HepG2 (cell line): ENCODE results near the gene MINAR2.

ENCODE experiments used
- BCLAF1 ChIP-seq: fragments of 450-650 bp; IDR thresholded peaks from 2 replicates; pipeline ENCODE4 v1.6.1; 2017; ENCODE audit warnings: mild to moderate bottlenecking
- CTCF ChIP-seq: sonication (generic); formaldehyde crosslinking; IDR thresholded peaks from 2 replicates; pipeline ENCODE4 v1.5.0; 2020; ENCODE audit warnings: mild to moderate bottlenecking, missing genetic modification reagents, moderate library complexity
- EP300 ChIP-seq, 3 experiments: sonication (generic) in 1 of 3; formaldehyde crosslinking in 1 of 3; IDR thresholded peaks; 2 replicates each; pipeline versions ENCODE4 v1.5.1 to v1.6.1; 2011 to 2020; ENCODE audit warnings: low read depth in 2 of 3, low read length in 2 of 3, borderline replicate concordance in 1 of 3, improper control_type of control experiment in 1 of 3, mild to moderate bottlenecking in 1 of 3, missing genetic modification reagents in 1 of 3, moderate library complexity in 1 of 3
- PHF8 ChIP-seq: sonication (generic); formaldehyde crosslinking; IDR thresholded peaks from 2 replicates; pipeline ENCODE4 v1.5.0; 2020; ENCODE audit warnings: missing genetic modification reagents
- RAD21 ChIP-seq: fragments of 450-650 bp; formaldehyde crosslinking; IDR thresholded peaks from 2 replicates; pipeline ENCODE4 v1.5.0; 2020; ENCODE audit warnings: mild to moderate bottlenecking
- ZFAT ChIP-seq: sonication (generic); formaldehyde crosslinking; conservative IDR thresholded peaks from 2 replicates; pipeline ENCODE4 v1.8.1; 2023; ENCODE audit warnings: missing genetic modification reagents, inconsistent platforms
- ZNF772 ChIP-seq: sonication (generic); formaldehyde crosslinking; IDR thresholded peaks from 2 replicates; pipeline ENCODE4 v1.5.0; 2020; ENCODE audit warnings: mild to moderate bottlenecking, missing genetic modification reagents

GRCh38 chr5:129768735-129769134, 20.8 kb downstream of the MINAR2 start:
- no peak for TF ChIP-seq EP300 (IDR thresholded peaks at IDR 0.05; ENCODE audit: low read depth in 2 of 2, low read length in 2 of 2)
- TF ChIP-seq EP300 (CRISPR knock-in tag; IDR thresholded peaks at IDR 0.05; ENCODE audit: borderline replicate concordance): no peak
- TF ChIP-seq CTCF (CRISPR knock-in tag): no peak
- no peak for TF ChIP-seq ZNF772 (CRISPR knock-in tag)
- TF ChIP-seq BCLAF1: no peak
- no peak for TF ChIP-seq PHF8 (CRISPR knock-in tag)
- TF ChIP-seq ZFAT (CRISPR knock-in tag): no peak
- no peak for TF ChIP-seq RAD21
